Measurements from ENCODE around the gene SATL1. TPM values are rescaled to one million over a fixed set of nuclear protein-coding genes. Genes with fewer than 3 reads are reported as not detected.

SATL1 gene
- total RNA-seq, 1 experiment from 2014 or later, result not detected

DNA sequence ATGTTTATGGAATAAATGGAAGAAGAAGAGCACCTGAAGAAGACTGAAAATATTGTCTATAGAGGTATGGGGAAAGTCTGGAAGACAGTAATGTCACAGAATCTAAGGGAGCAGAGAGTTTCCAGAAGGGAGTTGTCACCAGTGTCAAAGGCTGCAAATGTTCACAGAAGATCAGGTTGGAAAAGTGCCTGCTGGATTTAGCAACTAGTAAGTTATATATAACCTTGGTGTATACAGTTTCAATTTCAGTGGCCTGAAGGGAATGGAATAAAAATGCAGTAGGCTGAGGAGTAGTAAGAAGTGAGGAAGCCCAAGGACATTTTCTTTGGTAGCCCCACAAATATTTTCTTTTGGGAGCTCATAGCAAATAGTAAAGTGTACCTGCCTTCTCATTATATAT, 107.2 kb downstream of the SATL1 start:
- Histone ChIP-seq H3K27ac (ENCODE audit: low read depth, low read length) (no peak overlapping the region), H3K79me2 (ENCODE audit: insufficient read depth, low read length) (no peaks in the 10 kb centered on the region), H3K36me3 (ENCODE audit: control insufficient read depth in 1 of 2, insufficient read depth in 2 of 2, low read length in 2 of 2) (no peaks in the 10 kb centered on the region), H3K9me3 (ENCODE audit: control insufficient read depth in 1 of 2, insufficient read depth in 1 of 2, low read depth in 1 of 2, low read length in 2 of 2) (no peaks in the 10 kb centered on the region), H3K4me3 (replicated peaks in 1 of 2; ENCODE audit: low read depth in 1 of 2, low read length in 2 of 2) (no peak overlapping the region), H3K4me1 (ENCODE audit: control insufficient read depth in 1 of 2, insufficient read depth in 2 of 2, low read length in 2 of 2) (no peaks in the 10 kb centered on the region), H3K4me2 (ENCODE audit: low read length) (no peak overlapping the region), H4K20me1 (ENCODE audit: insufficient read depth) (no peaks in the 10 kb centered on the region), H3K9me2 (ENCODE audit: insufficient read depth) (no peaks in the 10 kb centered on the region), H3K9ac (ENCODE audit: low read length) (no peak overlapping the region), H2AFZ (ENCODE audit: low read depth, low read length, poor library complexity, severe bottlenecking) (no peak overlapping the region), H3K27me3 (ENCODE audit: insufficient read depth, low read length) (no peaks in the 10 kb centered on the region)
- intact Hi-C loops (cut with micrococcal nuclease), result no loop called here
- no TSS peak for BruUV-seq (replicated peaks)
- ATAC-seq (no peak), DNase-seq (ENCODE audit: low read depth, low spot score) (no peak)
- CTCF ChIA-PET, result no interaction called here
- TF ChIP-seq, protein P1, sequence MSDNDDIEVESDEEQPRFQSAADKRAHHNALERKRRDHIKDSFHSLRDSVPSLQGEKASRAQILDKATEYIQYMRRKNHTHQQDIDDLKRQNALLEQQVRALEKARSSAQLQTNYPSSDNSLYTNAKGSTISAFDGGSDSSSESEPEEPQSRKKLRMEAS (IDR thresholded peaks at IDR 0.05), result no peak
- TF ChIP-seq SRF (IDR thresholded peaks at IDR 0.05; ENCODE audit: low read depth) (no peak), ZNF274 (IDR thresholded peaks at IDR 0.05; ENCODE audit: low read depth, low read length) (no peak), EZH2 (IDR thresholded peaks at IDR 0.05) (no peak), EGR1 (IDR thresholded peaks at IDR 0.05; ENCODE audit: low read depth) (no peak), CEBPB (IDR thresholded peaks at IDR 0.05; ENCODE audit: low read depth) (no peak), SIN3A (IDR thresholded peaks at IDR 0.05; ENCODE audit: low read depth) (no peak), ELF1 (IDR thresholded peaks at IDR 0.05; ENCODE audit: borderline replicate concordance, low read depth) (no peak), RAD21 (IDR thresholded peaks at IDR 0.05; ENCODE audit: low read depth) (no peak), TCF7L2 (IDR thresholded peaks at IDR 0.05; ENCODE audit: borderline replicate concordance, extremely low read depth, insufficient read depth, insufficient read length) (no peak), JUND (IDR thresholded peaks at IDR 0.05) (no peak), YY1 (IDR thresholded peaks at IDR 0.05; ENCODE audit: extremely low read depth, insufficient replicate concordance, low read depth, low read length) (no peak), POLR2AphosphoS5 (IDR thresholded peaks at IDR 0.05; ENCODE audit: low read depth, low read length) (no peak)
- TF ChIP-seq, protein P2, sequence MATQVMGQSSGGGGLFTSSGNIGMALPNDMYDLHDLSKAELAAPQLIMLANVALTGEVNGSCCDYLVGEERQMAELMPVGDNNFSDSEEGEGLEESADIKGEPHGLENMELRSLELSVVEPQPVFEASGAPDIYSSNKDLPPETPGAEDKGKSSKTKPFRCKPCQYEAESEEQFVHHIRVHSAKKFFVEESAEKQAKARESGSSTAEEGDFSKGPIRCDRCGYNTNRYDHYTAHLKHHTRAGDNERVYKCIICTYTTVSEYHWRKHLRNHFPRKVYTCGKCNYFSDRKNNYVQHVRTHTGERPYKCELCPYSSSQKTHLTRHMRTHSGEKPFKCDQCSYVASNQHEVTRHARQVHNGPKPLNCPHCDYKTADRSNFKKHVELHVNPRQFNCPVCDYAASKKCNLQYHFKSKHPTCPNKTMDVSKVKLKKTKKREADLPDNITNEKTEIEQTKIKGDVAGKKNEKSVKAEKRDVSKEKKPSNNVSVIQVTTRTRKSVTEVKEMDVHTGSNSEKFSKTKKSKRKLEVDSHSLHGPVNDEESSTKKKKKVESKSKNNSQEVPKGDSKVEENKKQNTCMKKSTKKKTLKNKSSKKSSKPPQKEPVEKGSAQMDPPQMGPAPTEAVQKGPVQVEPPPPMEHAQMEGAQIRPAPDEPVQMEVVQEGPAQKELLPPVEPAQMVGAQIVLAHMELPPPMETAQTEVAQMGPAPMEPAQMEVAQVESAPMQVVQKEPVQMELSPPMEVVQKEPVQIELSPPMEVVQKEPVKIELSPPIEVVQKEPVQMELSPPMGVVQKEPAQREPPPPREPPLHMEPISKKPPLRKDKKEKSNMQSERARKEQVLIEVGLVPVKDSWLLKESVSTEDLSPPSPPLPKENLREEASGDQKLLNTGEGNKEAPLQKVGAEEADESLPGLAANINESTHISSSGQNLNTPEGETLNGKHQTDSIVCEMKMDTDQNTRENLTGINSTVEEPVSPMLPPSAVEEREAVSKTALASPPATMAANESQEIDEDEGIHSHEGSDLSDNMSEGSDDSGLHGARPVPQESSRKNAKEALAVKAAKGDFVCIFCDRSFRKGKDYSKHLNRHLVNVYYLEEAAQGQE (IDR thresholded peaks at IDR 0.05; ENCODE audit: low read depth), result no peak
- TF ChIP-seq, protein P3, sequence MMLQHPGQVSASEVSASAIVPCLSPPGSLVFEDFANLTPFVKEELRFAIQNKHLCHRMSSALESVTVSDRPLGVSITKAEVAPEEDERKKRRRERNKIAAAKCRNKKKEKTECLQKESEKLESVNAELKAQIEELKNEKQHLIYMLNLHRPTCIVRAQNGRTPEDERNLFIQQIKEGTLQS (IDR thresholded peaks at IDR 0.05), result no peak
- RAD21 ChIA-PET (ENCODE audit: low non-redundant PET in 1 of 2, low total read pairs in 2 of 2, uncharacterized antibody in 2 of 2, unreplicated experiment in 2 of 2), result no interaction called here
- POLR2A ChIA-PET, result no interaction called here

Measured in HCT116 (cell line).